ENCODE data around the gene SKOR2.
"Not testable (repeated sequence)": the region's sequence is repeated elsewhere in the genome, so short reads cannot be mapped to it uniquely, and the experiment has no call there.

Gene SKOR2

DNA sequence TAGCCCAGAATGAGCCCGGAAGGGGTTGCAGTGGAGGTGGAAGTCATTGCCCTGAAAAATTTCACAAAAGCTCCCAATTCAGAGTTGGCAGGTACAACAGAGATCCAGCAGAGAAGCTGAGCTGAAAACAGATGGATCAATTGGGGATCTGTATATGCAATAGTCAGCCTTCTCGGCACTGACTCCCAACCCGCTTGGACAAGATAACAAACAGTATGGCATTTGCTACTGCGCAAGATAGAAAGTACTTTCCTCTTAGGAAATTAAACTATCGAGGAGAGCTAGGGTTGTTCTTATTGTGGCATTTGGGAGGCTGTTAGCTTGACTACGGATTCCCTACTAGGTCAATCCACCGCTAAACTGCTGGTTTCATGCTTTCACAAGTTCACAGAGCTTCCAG lies 63.7 kb downstream of the SKOR2 start:
- no peak for DNase-seq

- peak; percentile 56 for DNase-seq
These were observed 66.9 kb downstream of the SKOR2 start for GRCh38 chr18:47184419-47185050.

- not testable (repeated sequence) for DNase-seq
These were observed 69.3 kb downstream of the SKOR2 start for GRCh38 chr18:47182156-47182555.

GRCh38 chr18:47180765-47181164 lies 70.7 kb downstream of the SKOR2 start:
- no peak for DNase-seq

- DNase-seq, result peak; percentile 26
These were observed 71.9 kb downstream of the SKOR2 start for GRCh38 chr18:47179520-47179919.

GRCh38 chr18:47175898-47176575 lies 75.4 kb downstream of the SKOR2 start, which contains the start of gene IER3IP1:
TSS of gene IER3IP1 (minus strand) at chr18:47176364. CDS start at chr18:47176277, 87 bp downstream.
- DNase-seq, result peak; percentile 85

- DNase-seq, result no peak
These were observed 76.1 kb downstream of the SKOR2 start for GRCh38 chr18:47175283-47175897.

GRCh38 chr18:47174545-47175116 lies 76.8 kb downstream of the SKOR2 start:
- no peak for DNase-seq

GRCh38 chr18:47172476-47172875 lies 79.0 kb downstream of the SKOR2 start:
- DNase-seq, result no peak

GRCh38 chr18:47168913-47169312 lies 82.5 kb downstream of the SKOR2 start:
- DNase-seq, result no peak

DNA sequence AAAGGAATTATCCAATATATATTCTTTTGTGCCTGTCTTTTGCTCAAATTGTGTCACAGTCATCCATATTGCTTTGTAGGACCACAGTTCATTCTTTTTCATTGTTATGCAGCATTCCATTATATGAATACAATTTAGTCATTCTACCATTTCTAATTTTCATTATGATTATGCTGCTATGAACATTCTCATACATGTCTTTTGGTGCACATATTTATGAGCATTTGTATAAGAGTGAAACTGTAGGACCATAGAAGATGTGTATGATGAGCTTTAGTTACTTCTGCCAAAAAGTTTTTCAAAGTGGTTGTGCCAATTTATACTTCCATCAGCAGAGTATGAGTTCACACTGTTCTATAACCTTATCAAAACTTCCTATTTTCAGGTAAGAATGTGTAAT lies 83.0 kb downstream of the SKOR2 start:
- no peak for DNase-seq

DNA sequence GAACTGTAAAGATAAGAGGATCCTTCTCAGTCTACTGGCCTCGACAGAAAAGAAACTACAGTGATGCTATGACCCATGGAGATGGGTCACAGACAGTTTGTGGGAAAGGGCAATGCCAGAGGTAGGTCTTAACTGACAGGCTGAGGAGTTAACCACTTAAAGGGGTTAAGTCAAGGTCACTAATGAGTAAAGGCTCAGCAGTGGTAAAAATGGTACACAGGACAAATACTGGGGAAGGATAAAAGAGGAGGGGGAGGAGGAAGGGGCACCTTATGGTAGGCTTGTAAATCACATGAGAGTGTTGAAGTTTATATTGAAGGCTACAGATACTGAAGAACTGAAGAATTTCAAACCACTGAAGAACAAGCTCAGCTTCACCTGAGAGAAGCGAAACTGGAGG lies 85.2 kb downstream of the SKOR2 start:
- DNase-seq, result no peak

GRCh38 chr18:47163241-47163640 lies 88.2 kb downstream of the SKOR2 start:
- DNase-seq, result no peak

DNA sequence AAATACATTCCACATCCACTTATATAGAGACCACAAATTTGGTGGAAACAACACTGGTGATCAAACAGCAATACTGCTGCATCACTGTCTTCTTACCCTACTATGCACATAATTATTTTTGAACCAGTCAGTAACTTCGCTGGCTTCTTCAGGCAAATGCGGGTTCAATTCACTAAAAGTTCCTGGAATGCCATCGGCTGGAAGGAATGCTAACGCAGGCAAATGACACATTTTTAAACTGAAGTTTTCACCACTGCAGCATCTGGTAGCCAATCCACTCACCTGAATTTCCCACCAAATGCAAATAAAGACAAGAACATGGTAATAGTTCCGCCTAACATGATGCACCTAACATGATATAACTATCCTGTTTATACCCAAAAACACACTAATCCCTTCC lies 91.2 kb downstream of the SKOR2 start:
- DNase-seq, result no peak

GRCh38 chr18:47158404-47158803 lies 93.1 kb downstream of the SKOR2 start:
- DNase-seq, result not testable (repeated sequence)
